OCI-LY7 (cell line): ENCODE measurements around the gene CYP2A7.

ENCODE experiments used
- EZH2phosphoT487 ChIP-seq: fragments of 200-600 bp; sonication (generic); IDR thresholded peaks from 2 replicates; pipeline ENCODE4 v1.6.1; 2018; ENCODE audit warnings: low read depth, borderline replicate concordance, mild to moderate bottlenecking, mixed run types, antibody characterized with exemption, low read length, moderate library complexity, mixed read lengths
- TF ChIP-seq, protein P1 (sequence below): fragments of 200-600 bp; sonication (generic); conservative IDR thresholded peaks from 2 replicates; pipeline ENCODE4 v1.5.1; 2014; ENCODE audit warnings: mild to moderate bottlenecking, antibody characterized with exemption, low read length, moderate library complexity, mixed read lengths

- TF ChIP-seq, protein P1, sequence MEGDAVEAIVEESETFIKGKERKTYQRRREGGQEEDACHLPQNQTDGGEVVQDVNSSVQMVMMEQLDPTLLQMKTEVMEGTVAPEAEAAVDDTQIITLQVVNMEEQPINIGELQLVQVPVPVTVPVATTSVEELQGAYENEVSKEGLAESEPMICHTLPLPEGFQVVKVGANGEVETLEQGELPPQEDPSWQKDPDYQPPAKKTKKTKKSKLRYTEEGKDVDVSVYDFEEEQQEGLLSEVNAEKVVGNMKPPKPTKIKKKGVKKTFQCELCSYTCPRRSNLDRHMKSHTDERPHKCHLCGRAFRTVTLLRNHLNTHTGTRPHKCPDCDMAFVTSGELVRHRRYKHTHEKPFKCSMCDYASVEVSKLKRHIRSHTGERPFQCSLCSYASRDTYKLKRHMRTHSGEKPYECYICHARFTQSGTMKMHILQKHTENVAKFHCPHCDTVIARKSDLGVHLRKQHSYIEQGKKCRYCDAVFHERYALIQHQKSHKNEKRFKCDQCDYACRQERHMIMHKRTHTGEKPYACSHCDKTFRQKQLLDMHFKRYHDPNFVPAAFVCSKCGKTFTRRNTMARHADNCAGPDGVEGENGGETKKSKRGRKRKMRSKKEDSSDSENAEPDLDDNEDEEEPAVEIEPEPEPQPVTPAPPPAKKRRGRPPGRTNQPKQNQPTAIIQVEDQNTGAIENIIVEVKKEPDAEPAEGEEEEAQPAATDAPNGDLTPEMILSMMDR = no peak
- no peak for TF ChIP-seq EZH2phosphoT487
These were observed 45.1 kb downstream of the CYP2A7 start for GRCh38 chr19:40836754-40837429.
